K562 (cell line): Measurements from ENCODE around the gene MKNK2. TPM values are rescaled to one million over a fixed set of nuclear protein-coding genes. Genes with fewer than 3 reads are reported as not detected.
A peak's percentile ranks its signal among the peaks of the same experiment; 100 is the strongest.

Experiments used
- ATAC-seq: fragments of 200-7000 bp; cut with Tn5 transposase; 3 replicates; pipeline ENCODE4 v1.9.1; 2020; ENCODE audit warnings: moderate library complexity
- BruUV-seq: library from RNA; stranded (reverse); fragments of 400-500 nt; replicated peaks from 2 replicates; lab custom pipeline; 2021; lab: Mats Ljungman, UMichigan
- CTCF ChIA-PET: fragments of 300-600 bp; formaldehyde crosslinking; extraction: SDS; loops from one replicate; lab custom pipeline; 2021; ENCODE audit warnings: low intra/inter-chr PET ratio; lab: Yijun Ruan, JAX
- POLR2A ChIA-PET: fragments of 300-600, 350-650 bp; sonication (Branson Sonifier 250); formaldehyde crosslinking; extraction: SDS; loops from one replicate; lab custom pipeline; 2021; ENCODE audit warnings: antibody characterized with exemption, inconsistent platforms; lab: Yijun Ruan, JAX
- DNase-seq, 4 experiments: peaks; one replicate each; pipeline versions ENCODE4 v3.0.0 to v3.0.0-alpha.2; 2011 to 2018; ENCODE audit warnings: low spot score in 3 of 4, mixed read lengths in 3 of 4; ENCODE audit errors: extremely low read depth in 1 of 4
- FAIRE-seq: peaks from 2 replicates; lab custom pipeline; 2011; peaks lifted over from hg19 to GRCh38; lab: Jason Lieb, UNC
- H2AFZ ChIP-seq: 2 replicates; pipeline ENCODE4 v1.6.0; 2011; ENCODE audit warnings: low read depth, low read length, control low read depth, inconsistent platforms
- H3K27ac ChIP-seq: fragments of 200-600 bp; 3 replicates; pipeline ENCODE4 v1.8.0; 2011; ENCODE audit warnings: low read depth, mild to moderate bottlenecking, control low read depth, inconsistent platforms, low read length, moderate library complexity, mixed read lengths; ENCODE audit errors: extremely low read depth
- H3K27me3 ChIP-seq, 2 experiments: fragments of 300-600 bp in 1 of 2; 2 replicates in 1 of 2; 3 replicates in 1 of 2; pipeline versions ENCODE4 v1.6.0 to v1.8.0; 2011; ENCODE audit warnings: inconsistent platforms in 2 of 2, low read length in 2 of 2, mild to moderate bottlenecking in 1 of 2, mixed read lengths in 1 of 2, moderate library complexity in 1 of 2; ENCODE audit not compliant: control insufficient read depth in 2 of 2, insufficient read depth in 2 of 2
- H3K36me3 ChIP-seq: fragments of 300-600 bp; 3 replicates; pipeline ENCODE4 v1.8.0; 2011; ENCODE audit warnings: mild to moderate bottlenecking, low read length, inconsistent platforms; ENCODE audit not compliant: control insufficient read depth, insufficient read depth
- H3K4me1 ChIP-seq, 2 experiments: fragments of 200-600 bp in 1 of 2; replicated peaks in 1 of 2; 2 replicates in 1 of 2; 3 replicates in 1 of 2; pipeline versions ENCODE4 v1.5.1 to v1.8.0; 2011; ENCODE audit warnings: inconsistent platforms in 2 of 2, low read length in 2 of 2, mild to moderate bottlenecking in 1 of 2, mixed read lengths in 1 of 2, moderate library complexity in 1 of 2; ENCODE audit not compliant: control insufficient read depth in 2 of 2, insufficient read depth in 2 of 2
- H3K4me2 ChIP-seq: 2 replicates; pipeline ENCODE4 v1.6.1; 2011; ENCODE audit warnings: low read length, control low read depth, inconsistent platforms, mixed read lengths; ENCODE audit not compliant: insufficient read depth
- H3K4me3 ChIP-seq: fragments of 200-600 bp; sonication (generic), shearing (Covaris generic); 2 replicates; pipeline ENCODE4 v1.5.1; 2016; ENCODE audit warnings: control low read depth, inconsistent platforms
- H3K79me2 ChIP-seq: fragments of 200-600 bp; 3 replicates; pipeline ENCODE4 v1.8.0; 2011; ENCODE audit warnings: low read length, inconsistent platforms; ENCODE audit not compliant: control insufficient read depth, insufficient read depth
- H3K9ac ChIP-seq, 2 experiments: 2 replicates each; pipeline versions ENCODE4 v1.6.0 to v1.6.1; 2011; ENCODE audit warnings: low read depth in 2 of 2, low read length in 2 of 2, control low read depth in 1 of 2, inconsistent platforms in 1 of 2, mild to moderate bottlenecking in 1 of 2, mixed read lengths in 1 of 2; ENCODE audit not compliant: insufficient read depth in 1 of 2
- H3K9me1 ChIP-seq: one replicate; pipeline ENCODE4 v1.6.0; 2011; ENCODE audit warnings: inconsistent platforms, mild to moderate bottlenecking, low read length, moderate library complexity; ENCODE audit not compliant: control insufficient read depth, insufficient read depth
- H3K9me3 ChIP-seq: replicated peaks from 2 replicates; pipeline ENCODE4 v1.5.1; 2011; ENCODE audit warnings: low read depth, low read length, inconsistent platforms; ENCODE audit not compliant: control insufficient read depth, insufficient read depth
- H4K20me1 ChIP-seq: replicated peaks from 2 replicates; pipeline ENCODE4 v1.6.1; 2011; ENCODE audit warnings: low read length, inconsistent platforms, mixed read lengths; ENCODE audit not compliant: control insufficient read depth, insufficient read depth
- L3MBTL2 ChIP-seq: fragments of 450-650 bp; IDR thresholded peaks from 2 replicates; pipeline ENCODE4 v1.6.1; 2016; ENCODE audit warnings: mild to moderate bottlenecking, moderate library complexity
- NFIC ChIP-seq: fragments of 450-650 bp; IDR thresholded peaks from 2 replicates; pipeline ENCODE4 v1.6.1; 2017; ENCODE audit warnings: mild to moderate bottlenecking, inconsistent platforms
- NKRF ChIP-seq: fragments of 450-650 bp; IDR thresholded peaks from 2 replicates; pipeline ENCODE4 v1.6.1; 2016; ENCODE audit warnings: borderline replicate concordance
- WGBS: fragments of 100-300 bp; shearing (Covaris generic); methylation state at CpG from one replicate; pipeline ENCODE4 v1.1.6; 2016; ENCODE audit warnings: low coverage, mixed read lengths; ENCODE audit not compliant: insufficient coverage; ENCODE audit errors: missing lambda C conversion rate; 5-methylcytosine and 5-hydroxymethylcytosine counted together
- in situ Hi-C: fragments of 300-500 bp; cut with MboI; formaldehyde crosslinking; loops from 4 replicates; pipeline ENCODE4 v1.15.0; 2018; ENCODE audit warnings: inconsistent platforms, mixed read lengths
- intact Hi-C: fragments of 100-400 bp; cut with micrococcal nuclease; formaldehyde crosslinking; loops from 2 replicates; pipeline ENCODE4 v1.14.2; 2022
- polyA plus RNA-seq, 8 experiments: library from polyadenylated mRNA; depleted of rRNA in 4 of 8; stranded (reverse) in 5 of 8; unstranded in 3 of 8; fragments of >200 nt; fragmentation: Nextera tagmentation in 2 of 8; fragmentation: Illumina TruSeq in 1 of 8; extraction: Ambion mirVana in 2 of 8; extraction: Trizol in 1 of 8; gene quantifications; 2 replicates each; pipeline versions ENCODE4 v1.2.1 to v1.2.3, GENCODE V29; 2011 to 2014; ENCODE audit warnings: inconsistent platforms in 1 of 8, missing spikeins in 1 of 8
- total RNA-seq, 7 experiments: library from RNA; depleted of rRNA in 6 of 7; stranded (reverse); fragments of >200 nt in 6 of 7; fragmentation: Illumina TruSeq in 2 of 7; extraction: Trizol in 2 of 7; gene quantifications; 2 replicates each; pipeline versions ENCODE4 v1.2.1 to v1.2.3, GENCODE V29; 2011 to 2021; ENCODE audit warnings: low replicate concordance in 1 of 7
- TF ChIP-seq, protein P1 (sequence below): sonication (generic); formaldehyde crosslinking; IDR thresholded peaks from 2 replicates; pipeline ENCODE4 v1.8.0; 2022; ENCODE audit warnings: missing genetic modification reagents, mild to moderate bottlenecking, moderate library complexity, borderline replicate concordance

Gene MKNK2
- total and polyA plus RNA-seq, 9 of the 15 experiments (the other 6 are each of a cell fraction or from before 2014, with no cell fraction given), result 5.1 to 191 (median 51.9) TPM

- TF ChIP-seq NKRF (0 out of 2 replicates have a peak, but pooled peaks have one; percentile 7), L3MBTL2 (no peak), NFIC (no peak)
- TF ChIP-seq, protein P1, sequence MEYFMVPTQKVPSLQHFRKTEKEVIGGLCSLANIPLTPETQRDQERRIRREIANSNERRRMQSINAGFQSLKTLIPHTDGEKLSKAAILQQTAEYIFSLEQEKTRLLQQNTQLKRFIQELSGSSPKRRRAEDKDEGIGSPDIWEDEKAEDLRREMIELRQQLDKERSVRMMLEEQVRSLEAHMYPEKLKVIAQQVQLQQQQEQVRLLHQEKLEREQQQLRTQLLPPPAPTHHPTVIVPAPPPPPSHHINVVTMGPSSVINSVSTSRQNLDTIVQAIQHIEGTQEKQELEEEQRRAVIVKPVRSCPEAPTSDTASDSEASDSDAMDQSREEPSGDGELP (CRISPR knock-in tag), result peak; percentile 8; the same call in 1 of the 2 replicates
- no TSS peak for BruUV-seq
- CTCF ChIA-PET, result interaction anchor here (0.7 kb wide), 1 partner anchor 540 kb away, joined by 7 read pairs; no protein-coding TSS in a partner anchor
- Histone ChIP-seq H3K9ac (peak overlapping the region; percentile 18 to 93; a peak in 3 of 4 replicates), H3K4me1 (peaks cover 5 to 66% of the 10 kb centered on the region in 2 experiments; a peak in 4 of 5 replicates), H3K9me1 (no peaks in the 10 kb centered on the region), H3K36me3 (peaks cover 34% of the 10 kb centered on the region; the same call in 2 of the 3 replicates), H3K9me3 (no peaks in the 10 kb centered on the region), H3K79me2 (peaks cover 25% of the 10 kb centered on the region), H4K20me1 (no peaks in the 10 kb centered on the region), H3K27ac (0 out of 3 replicates have a peak overlapping the region, but pooled peaks have one; percentile 17), H3K4me3 (peak overlapping the region; percentile 47), H3K27me3 (no peaks in the 10 kb centered on the region), H2AFZ (peak overlapping the region; percentile 91), H3K4me2 (peak overlapping the region; percentile 91)
- in situ Hi-C loops (no loop called here), intact Hi-C loops (no loop called here)
- WGBS, result 17% methylated on average over 23 of the region's 30 CpGs
- peak in 1 of 4 experiments; percentile 12 for DNase-seq
- ATAC-seq, result no peak
- POLR2A ChIA-PET, result interaction anchor here (0.6 kb wide), 2 partner anchors 13 to 14 kb away, joined by 3 read pairs; no protein-coding TSS in a partner anchor
- FAIRE-seq, result no peak
Observed at GRCh38 chr19:2097203-2097885, 46.3 kb upstream of the MKNK2 start.
